ENCODE results near the gene CALM1.
"Not testable (repeated sequence)": the region's sequence is repeated elsewhere in the genome, so short reads cannot be mapped to it uniquely, and the experiment has no call there.

Gene CALM1

GRCh38 chr14:90383731-90384542, 12.9 kb upstream of the CALM1 start:
- peak in 1 of 2 experiments; percentile 72 for DNase-seq

DNA sequence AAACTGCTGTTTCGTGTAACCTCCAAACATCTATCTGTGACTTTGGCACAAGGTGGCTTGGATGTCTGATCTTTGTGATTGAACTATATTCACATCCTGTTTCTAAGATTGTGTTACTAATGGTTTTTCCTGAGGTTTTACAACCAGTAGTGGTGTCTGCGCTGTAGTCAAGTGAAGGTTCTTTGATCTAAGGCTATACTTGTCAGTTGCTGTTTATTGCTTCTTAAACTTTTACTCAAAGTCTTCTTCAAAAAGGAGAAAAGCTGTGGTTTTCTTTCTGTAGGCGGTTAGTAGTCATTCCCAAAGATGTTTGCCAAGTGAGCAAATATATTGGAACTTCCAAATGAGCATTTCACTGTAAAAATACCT, 12.3 kb upstream of the CALM1 start:
- no peak for DNase-seq

GRCh38 chr14:90386321-90386720, 10.5 kb upstream of the CALM1 start:
- DNase-seq = no peak

DNA sequence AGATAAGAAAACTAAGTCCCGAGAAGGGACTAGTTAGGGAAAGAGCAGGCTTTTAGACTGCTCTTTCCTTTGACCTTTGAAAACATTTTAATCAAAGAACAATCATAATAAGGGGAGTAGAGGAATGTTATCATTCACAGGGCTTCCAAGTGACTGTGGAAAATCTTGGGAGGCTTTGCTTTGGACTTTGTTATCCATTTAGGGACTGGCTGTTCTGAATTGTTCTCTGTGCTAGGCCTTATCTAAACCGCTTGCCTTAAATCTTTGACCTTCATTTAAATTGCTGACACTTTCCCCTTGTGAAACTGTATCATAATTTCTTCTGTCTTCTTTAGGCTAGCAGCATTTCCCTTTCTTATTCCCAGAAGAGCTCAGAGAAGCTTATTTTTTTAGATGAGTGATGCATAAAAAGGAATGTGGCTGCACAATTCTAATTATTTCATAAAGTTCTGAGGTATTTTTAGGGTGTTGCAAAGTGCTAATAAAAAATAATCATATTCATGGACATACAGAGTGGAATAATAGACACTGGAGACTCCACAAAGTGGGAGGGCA, 9.5 kb upstream of the CALM1 start:
- no peak for DNase-seq

DNA sequence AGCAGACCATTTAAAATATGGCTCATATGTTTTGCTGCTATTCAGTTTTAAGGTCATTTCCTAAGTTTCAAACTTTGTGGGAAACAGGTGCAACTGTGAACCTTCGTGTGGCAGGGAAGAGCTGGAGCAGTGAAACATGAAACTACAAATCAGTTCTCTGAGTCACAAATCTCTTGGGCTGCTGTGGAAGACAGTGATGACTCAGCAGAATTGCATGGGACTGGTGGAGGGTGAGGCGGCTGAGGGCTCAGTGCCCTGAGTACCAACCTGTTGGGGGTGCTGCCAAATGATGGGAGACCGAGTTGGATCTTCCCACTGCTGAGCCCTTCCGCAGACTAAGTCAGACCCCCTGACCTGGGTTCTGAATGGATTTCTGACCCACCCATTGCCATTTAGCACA, 8.4 kb upstream of the CALM1 start:
- no peak for DNase-seq

DNA sequence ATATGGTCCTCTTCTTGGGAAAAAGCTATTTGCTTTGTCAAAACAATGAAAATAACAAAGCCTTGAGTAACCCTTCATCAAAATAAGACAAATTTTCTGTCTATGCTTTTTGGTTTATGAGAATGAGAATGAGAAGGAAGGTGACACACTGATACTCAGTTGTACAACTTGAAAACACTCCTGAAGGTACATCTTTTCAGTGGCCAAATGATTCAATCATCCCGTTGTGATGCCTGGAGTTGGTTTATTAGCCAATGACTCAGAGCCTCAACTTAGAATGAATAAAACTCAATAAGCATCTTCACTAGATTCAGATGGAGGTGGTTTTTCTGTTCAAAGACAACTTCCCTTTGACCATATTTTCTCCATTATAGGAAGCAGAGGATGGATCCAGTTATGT, 7.8 kb upstream of the CALM1 start:
- DNase-seq = no peak

GRCh38 chr14:90393966-90394365, 2.9 kb upstream of the CALM1 start:
- no peak for DNase-seq

GRCh38 chr14:90394782-90395181, 2.0 kb upstream of the CALM1 start:
- not testable (repeated sequence) for DNase-seq

DNA sequence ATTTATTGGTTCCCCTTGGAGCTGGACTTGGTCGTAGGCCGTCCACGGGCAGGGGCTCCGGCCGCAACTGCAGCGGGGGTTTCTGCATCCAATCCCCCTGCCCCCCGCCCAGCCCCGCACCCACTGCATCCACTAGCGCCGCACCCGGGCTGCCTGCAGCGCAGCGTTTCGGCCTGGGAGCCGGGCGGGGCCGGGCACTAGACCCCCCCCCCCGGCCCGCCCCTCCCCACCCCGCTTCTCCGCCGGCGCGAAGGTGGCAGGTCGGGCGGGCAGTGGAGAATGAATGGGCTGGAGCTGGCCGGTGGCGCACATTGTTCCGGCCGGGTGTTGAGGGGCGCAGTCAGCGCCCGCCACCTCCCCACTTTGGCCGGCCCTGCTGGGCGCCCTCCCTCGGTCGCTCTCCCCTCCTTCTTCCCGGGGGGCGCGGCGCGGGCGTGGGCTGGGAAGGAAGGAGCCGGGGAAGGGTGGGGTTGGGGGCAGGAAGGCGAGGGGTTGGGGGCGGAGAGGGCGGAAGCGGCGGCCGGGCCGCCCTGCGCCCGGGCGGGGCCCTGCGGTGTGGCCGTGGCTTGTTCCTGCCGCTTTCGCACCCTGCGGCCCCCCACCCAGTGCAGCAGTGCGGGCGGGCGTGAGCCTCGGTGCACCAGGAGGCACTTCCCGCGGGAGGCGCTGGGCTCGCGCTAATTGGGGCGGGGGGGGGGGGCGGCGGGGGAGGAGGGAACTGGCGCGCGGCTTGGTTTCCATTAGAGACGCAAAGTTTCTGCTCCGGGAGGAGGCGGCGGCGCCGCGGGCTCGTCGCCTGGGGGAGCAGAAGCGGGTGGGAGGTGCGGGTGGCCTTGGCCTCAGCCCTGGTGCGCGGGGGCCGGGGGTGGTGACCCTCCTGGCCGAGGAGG, 841 bp downstream of the CALM1 start:
- DNase-seq = peak; percentile 34 to 50

DNA sequence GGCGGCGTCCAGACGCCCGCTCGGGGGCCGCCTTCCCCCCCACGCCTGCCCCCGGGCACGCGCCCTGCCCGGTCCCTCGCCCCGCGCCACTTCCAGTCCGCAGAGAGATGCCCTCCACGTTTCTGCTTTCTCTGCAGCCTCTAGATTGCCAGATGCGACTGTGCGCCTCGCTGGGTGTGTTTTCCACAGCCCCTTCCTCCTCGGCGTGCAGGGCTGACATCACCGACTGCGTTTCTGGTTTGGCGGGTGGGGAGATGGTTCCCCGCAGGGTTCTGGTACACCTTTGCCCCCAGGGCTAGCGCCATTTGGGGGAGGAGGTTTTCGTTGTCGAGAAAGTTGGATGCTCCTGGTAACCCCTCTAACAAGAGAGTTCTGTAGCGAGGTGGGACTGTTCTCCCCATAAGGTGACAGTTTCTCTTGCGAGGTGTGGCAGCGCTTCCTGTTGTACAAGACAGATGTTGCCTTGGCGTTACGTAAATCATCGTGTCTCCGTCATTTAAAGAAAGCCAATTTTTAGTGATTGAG, 1.5 kb downstream of the CALM1 start:
- DNase-seq = peak; percentile 36 to 52

DNA sequence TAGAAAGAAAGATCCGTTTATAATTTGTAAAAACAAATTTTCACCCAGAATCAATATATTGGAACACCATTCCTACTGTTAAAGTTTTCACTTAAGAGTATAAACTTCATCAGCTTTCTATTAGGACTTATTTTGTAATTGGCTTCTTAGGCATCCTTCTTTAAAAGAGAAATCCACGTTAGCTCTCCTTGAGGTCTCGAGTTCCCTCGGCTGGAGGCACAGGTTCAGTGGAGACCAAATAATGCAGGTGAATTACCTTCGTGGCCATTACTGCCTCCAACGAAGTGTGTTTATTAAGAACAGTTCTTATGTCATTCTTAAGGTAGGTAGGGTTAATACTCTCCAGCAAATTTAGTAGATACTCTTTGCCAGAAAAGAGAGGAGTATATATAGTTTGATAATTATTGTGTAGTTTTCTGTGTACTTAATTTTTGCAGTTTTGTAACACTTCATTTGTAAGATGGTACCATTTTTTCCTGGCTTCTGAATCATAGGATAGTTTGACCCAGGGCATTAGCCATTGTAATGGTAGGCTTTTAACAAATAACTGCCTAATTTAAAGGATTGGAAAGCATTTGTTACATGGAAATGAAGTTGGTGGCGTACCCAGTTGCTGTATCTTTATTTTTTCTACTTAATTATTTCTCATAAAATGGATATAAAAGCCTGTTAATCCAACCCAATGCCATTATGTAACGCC, 2.2 kb downstream of the CALM1 start:
- no peak for DNase-seq

DNA sequence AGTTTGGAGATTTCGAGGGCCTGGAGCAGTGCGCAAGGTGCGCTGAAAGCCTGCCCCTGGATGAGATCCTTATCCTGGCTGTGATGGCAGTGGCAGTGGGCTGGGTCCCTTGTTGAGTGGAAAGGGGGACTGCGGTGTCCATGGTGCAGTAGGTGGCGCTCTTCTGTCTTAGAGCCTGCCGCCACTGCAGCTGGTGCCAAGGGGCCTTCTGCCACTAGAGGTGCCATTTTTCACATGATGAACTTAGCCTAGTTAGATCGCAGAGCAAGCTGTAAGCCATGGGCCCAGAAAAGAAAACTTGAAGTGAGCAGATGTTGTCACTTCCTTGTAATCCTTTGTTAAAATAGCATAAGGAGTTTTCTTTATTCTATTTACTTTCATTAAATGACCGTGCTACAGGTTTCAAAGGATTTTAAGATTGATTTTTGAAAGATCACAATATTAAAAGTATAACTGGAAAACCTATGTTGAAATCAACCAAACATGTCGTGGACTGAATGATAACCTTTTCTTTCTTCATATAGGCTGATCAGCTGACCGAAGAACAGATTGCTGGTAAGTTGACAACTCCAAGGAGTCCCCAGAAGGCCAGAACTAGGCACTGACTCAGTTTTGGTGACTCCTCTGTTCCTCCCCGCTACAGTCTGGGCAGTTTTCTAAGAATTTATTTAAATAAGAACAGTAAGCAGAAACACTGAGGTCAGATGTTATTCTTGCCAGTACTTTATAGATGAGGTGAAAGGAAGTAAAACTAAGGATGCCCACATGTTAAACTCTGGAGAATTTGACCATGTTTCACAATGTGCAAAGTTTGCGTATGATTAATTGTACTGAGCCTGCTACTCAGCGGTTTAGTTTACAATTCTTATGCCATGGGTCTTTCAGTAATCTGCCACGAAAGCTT, 3.0 kb downstream of the CALM1 start:
- DNase-seq = peak; percentile 92

DNA sequence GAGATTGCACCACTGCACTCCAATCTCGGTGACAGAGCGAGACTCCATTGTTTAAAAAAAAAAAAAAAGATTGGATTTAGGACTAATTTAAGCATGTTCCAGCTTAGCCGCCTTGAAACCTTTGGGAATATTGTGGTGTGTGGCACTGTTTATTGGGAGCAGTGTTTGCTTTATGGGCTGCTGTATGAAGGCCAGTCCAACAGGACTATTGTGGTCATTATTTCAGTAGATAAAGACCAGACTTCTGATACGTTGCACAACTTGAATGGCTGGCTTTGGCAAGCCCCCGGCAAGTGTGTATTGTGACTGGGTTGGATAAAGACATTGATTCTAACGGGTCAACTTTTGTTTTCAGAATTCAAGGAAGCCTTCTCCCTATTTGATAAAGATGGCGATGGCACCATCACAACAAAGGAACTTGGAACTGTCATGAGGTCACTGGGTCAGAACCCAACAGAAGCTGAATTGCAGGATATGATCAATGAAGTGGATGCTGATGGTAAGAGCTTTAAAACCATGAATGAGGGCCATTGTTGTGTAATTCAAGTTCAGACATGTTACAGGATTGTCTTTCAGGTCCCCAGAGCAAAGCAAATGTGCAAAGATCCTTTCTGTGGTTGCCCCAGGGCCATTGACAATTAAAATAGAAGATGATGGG, 4.2 kb downstream of the CALM1 start:
- DNase-seq = no peak

DNA sequence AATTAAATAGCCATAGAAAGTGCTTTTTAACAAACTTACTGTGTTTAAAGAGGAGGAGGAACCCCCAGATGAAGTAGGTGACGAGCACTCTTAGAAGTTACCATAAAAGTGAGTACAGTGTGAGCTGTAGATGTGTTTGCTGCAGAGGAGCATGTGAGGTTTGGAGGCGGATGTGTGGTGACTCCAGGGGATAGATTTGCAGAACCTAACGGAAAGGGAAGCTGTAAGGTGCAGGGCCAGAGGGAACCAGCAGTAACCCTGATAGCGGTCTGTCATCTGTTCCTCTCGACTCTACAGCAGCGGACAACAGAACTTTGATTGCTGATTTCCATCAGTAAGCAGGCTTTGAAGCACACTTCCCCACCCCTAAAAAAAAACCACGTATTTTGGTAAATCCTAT, 5.2 kb downstream of the CALM1 start:
- no peak for DNase-seq

GRCh38 chr14:90403065-90403464, 6.2 kb downstream of the CALM1 start:
- DNase-seq = no peak

- no peak for DNase-seq
These were observed 8.3 kb downstream of the CALM1 start for GRCh38 chr14:90405101-90405500.

DNA sequence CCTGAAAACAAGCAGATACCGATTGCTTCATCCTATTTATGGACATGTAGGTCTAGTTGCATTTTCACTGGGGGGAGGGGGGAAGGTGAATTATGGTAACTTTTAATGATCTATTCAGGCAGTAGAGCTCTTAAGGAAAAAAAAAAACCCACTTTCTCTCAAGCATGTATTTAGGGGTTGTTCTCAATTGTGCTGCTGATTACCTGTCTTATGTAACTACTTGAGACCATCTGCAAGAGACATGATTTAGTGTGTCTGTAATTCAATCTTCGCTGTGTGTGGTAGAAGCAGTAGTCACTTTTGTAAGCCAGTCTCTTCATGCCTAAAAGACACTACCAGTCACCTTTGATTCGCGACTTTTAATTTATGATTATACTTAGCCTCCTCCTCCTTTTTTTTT, 8.9 kb downstream of the CALM1 start:
- no peak for DNase-seq

DNA sequence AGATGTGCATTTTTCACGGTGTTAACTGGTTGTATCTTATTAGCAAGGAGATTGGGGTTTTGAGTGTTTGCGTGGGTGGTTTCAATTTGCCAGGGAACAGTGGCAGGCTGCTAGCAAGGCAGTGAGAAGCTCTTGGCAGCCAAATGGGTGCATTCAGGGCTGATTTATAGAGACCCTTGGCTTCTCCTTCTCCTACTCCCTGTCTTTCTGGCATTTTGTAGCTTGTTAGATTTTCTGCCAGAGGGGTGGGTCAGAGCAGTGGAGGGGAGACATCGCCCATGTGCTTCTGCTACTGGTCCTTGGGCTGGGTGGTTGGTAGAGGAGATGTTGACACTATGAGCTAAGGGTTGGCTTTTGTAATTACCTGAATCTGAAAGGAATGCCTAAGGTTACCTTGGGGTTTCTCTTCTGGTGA, 9.6 kb downstream of the CALM1 start:
- DNase-seq = no peak

DNA sequence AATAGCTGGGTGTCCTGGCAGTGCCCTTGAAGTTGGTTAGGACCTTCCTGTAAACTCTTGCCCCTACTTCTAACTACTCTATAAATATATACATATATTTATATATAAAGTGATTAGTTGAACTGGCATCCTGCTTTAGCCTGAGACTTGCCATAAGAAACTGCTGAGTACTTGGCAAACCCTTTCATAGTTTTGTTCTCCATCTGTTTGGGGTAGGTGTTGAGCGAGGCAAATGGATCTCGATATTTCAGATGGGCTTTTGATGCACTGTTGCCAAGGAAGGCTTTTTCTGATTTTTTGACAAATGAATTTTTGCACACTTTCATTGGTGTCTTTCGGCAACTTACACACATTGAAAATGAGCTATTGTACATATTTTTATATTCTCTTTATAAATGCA, 10.4 kb downstream of the CALM1 start:
- DNase-seq = no peak

GRCh38 chr14:90408713-90409112, 11.9 kb downstream of the CALM1 start:
- no peak for DNase-seq

DNA sequence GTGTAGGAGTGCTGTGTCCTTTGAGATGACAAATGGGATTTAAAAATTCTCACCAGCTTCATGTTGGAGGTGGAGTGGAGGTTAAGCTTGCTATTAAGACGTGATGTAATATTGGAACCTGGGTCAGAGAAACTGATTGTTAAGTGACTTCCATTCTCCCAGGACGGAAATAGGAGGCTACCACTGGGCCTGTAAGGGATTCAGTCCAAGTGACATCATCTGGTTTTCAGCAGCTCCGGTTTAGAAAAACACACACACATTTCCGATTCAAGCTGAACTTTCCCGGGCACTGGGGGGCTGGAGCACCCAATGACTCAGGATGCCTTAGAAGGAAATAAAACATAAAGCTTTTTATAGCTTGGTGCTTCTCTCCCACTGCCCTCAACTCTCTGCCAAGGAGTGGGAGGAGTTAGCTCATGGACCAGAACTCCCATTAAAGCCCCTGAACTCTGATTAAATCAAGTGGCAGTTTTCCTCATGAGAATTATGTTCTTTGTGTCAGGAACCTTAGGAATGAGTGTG, 12.4 kb downstream of the CALM1 start:
- no peak for DNase-seq

Data from AML-193 (cell line).